Mesenchymal stem cell (in vitro differentiated cells and primary cell): ENCODE data around the gene UBXN1.
A peak's percentile ranks its signal among the peaks of the same experiment; 100 is the strongest.

Source experiments
- DNase-seq: peaks from one replicate; pipeline ENCODE4 v3.0.0-alpha.2; 2013
- H2AFZ ChIP-seq: one replicate; pipeline ENCODE4 v1.6.1; 2013; ENCODE audit warnings: low read depth, mild to moderate bottlenecking, control low read depth, inconsistent platforms, low read length, moderate library complexity
- H2AK5ac ChIP-seq: 2 replicates; pipeline ENCODE4 v1.6.1; 2013; ENCODE audit warnings: low read length, moderate library complexity, mild to moderate bottlenecking, inconsistent platforms; ENCODE audit not compliant: severe bottlenecking
- H2BK120ac ChIP-seq: one replicate; pipeline ENCODE4 v1.6.1; 2013; ENCODE audit warnings: low read depth, mild to moderate bottlenecking, inconsistent platforms, low read length, moderate library complexity
- H2BK12ac ChIP-seq, 2 experiments: one replicate each; pipeline ENCODE4 v1.6.1; 2013; ENCODE audit warnings: inconsistent platforms in 2 of 2, low read length in 2 of 2, mild to moderate bottlenecking in 2 of 2, moderate library complexity in 2 of 2, control low read depth in 1 of 2
- H2BK15ac ChIP-seq: one replicate; pipeline ENCODE4 v1.6.1; 2013; ENCODE audit warnings: mild to moderate bottlenecking, low read depth, inconsistent platforms; ENCODE audit not compliant: poor library complexity, severe bottlenecking
- H2BK5ac ChIP-seq: 2 replicates; pipeline ENCODE4 v1.6.1; 2013; ENCODE audit warnings: low read depth, mild to moderate bottlenecking, low read length, control low read depth, inconsistent platforms; ENCODE audit not compliant: poor library complexity, severe bottlenecking
- H3K14ac ChIP-seq, 2 experiments: one replicate each; pipeline ENCODE4 v1.6.1; 2013; ENCODE audit warnings: inconsistent platforms in 2 of 2, low read length in 2 of 2, control low read depth in 1 of 2, mild to moderate bottlenecking in 1 of 2, moderate library complexity in 1 of 2
- H3K18ac ChIP-seq, 2 experiments: one replicate each; pipeline ENCODE4 v1.6.1; 2013; ENCODE audit warnings: inconsistent platforms in 2 of 2, low read length in 2 of 2, control low read depth in 1 of 2, low read depth in 1 of 2, mild to moderate bottlenecking in 1 of 2
- H3K23ac ChIP-seq, 2 experiments: one replicate each; pipeline ENCODE4 v1.6.1; 2013; ENCODE audit warnings: inconsistent platforms in 2 of 2, low read length in 2 of 2, mild to moderate bottlenecking in 2 of 2, moderate library complexity in 2 of 2, control low read depth in 1 of 2
- H3K27ac ChIP-seq: 2 replicates; pipeline ENCODE4 v1.5.1; 2013; ENCODE audit warnings: mild to moderate bottlenecking, moderate library complexity, low read length, control low read depth, inconsistent platforms; ENCODE audit not compliant: poor library complexity, severe bottlenecking
- H3K27me3 ChIP-seq, 2 experiments: 2 replicates each; pipeline versions ENCODE4 v1.6.1 to v1.7.0; 2013; ENCODE audit warnings: low read length in 2 of 2, mild to moderate bottlenecking in 2 of 2, moderate library complexity in 2 of 2, control low read depth in 1 of 2, inconsistent platforms in 1 of 2; ENCODE audit not compliant: control insufficient read depth in 1 of 2, insufficient read depth in 1 of 2
- H3K36me3 ChIP-seq, 2 experiments: 2 replicates each; pipeline versions ENCODE4 v1.6.1 to v1.7.0; 2013; ENCODE audit warnings: low read length in 2 of 2, control low read depth in 1 of 2, inconsistent platforms in 1 of 2, low read depth in 1 of 2, mild to moderate bottlenecking in 1 of 2; ENCODE audit not compliant: insufficient read depth in 2 of 2, control insufficient read depth in 1 of 2
- H3K4ac ChIP-seq, 2 experiments: one replicate each; pipeline ENCODE4 v1.6.1; 2013; ENCODE audit warnings: inconsistent platforms in 2 of 2, low read length in 2 of 2, mild to moderate bottlenecking in 2 of 2, moderate library complexity in 2 of 2, control low read depth in 1 of 2, low read depth in 1 of 2
- H3K4me1 ChIP-seq: 2 replicates; pipeline ENCODE4 v1.6.1; 2013; ENCODE audit warnings: low read depth, low read length, control low read depth; ENCODE audit not compliant: control insufficient read depth, insufficient read depth
- H3K4me2 ChIP-seq: 2 replicates; pipeline ENCODE4 v1.6.1; 2013; ENCODE audit warnings: low read length, mild to moderate bottlenecking, inconsistent platforms; ENCODE audit not compliant: poor library complexity, severe bottlenecking
- H3K4me3 ChIP-seq, 2 experiments: 2 replicates each; pipeline versions ENCODE4 v1.5.1 to v1.7.0; 2013; ENCODE audit warnings: low read length in 2 of 2, mild to moderate bottlenecking in 2 of 2, control low read depth in 1 of 2, low read depth in 1 of 2; ENCODE audit not compliant: insufficient read depth in 1 of 2
- H3K79me1 ChIP-seq: replicated peaks from 2 replicates; pipeline ENCODE4 v1.6.1; 2013; ENCODE audit warnings: mild to moderate bottlenecking, control low read depth, low read length, inconsistent platforms; ENCODE audit not compliant: poor library complexity, severe bottlenecking
- H3K9ac ChIP-seq: 2 replicates; pipeline ENCODE4 v1.7.0; 2013; ENCODE audit warnings: mild to moderate bottlenecking, low read length, moderate library complexity
- H3K9me3 ChIP-seq: 2 replicates; pipeline ENCODE4 v1.7.0; 2013; ENCODE audit warnings: mild to moderate bottlenecking, low read length; ENCODE audit not compliant: control insufficient read depth
- H4K8ac ChIP-seq: one replicate; pipeline ENCODE4 v1.6.1; 2013; ENCODE audit warnings: inconsistent platforms, mild to moderate bottlenecking, low read length, moderate library complexity
- H4K91ac ChIP-seq: one replicate; pipeline ENCODE4 v1.6.1; 2013; ENCODE audit warnings: mild to moderate bottlenecking, low read length, inconsistent platforms
- WGBS: methylation state at CpG from one replicate; pipeline ENCODE4 v1.1.7; 2013; ENCODE audit warnings: mixed read lengths; 5-methylcytosine and 5-hydroxymethylcytosine counted together

The UBXN1 gene

DNA sequence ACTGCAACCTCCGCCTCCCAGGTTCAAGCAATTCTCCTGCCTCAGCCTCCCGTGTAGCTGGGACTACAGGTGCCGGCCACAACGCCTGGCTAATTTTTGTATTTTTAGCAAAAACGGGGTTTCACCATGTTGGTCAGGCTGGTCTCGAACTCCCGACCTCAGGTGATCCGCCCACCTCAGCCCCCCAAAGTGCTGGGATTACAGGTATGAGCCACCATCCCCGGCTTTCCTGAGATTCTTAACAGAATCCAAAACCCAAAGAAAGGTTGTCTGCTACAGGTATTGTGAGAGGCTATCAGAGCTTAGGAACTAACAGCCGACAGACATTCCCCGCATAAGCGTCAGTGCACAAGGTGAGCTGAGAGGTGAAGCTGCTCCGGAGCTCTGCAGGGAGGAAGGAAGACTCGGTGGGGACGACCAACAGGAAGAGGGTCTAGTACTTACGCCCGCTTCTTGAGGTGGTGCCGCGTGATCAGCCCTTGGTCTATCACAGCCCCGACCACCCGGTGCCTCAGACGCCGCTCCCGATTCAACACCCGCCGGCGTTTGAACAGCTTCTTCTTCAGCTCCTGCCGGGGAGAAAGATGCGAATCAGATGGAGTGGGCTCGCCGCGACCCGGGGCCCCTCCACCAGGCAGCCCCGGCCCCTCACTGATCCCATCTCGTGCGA, 14.3 kb downstream of the UBXN1 start:
- Histone ChIP-seq H4K91ac (peak overlapping the region; percentile 85), H3K36me3 (peaks cover 26 to 40% of the 10 kb centered on the region in 2 experiments), H2BK5ac (peak overlapping the region; percentile 77), H3K18ac (peak overlapping the region; percentile 83 to 96), H3K14ac (peak overlapping the region in 1 of 2 experiments; percentile 68), H2AK5ac (no peak overlapping the region), H2BK12ac (no peak overlapping the region), H3K27me3 (no peaks in the 10 kb centered on the region), H3K9me3 (no peaks in the 10 kb centered on the region), H3K79me1 (peaks cover 13% of the 10 kb centered on the region), H3K23ac (peak overlapping the region in 1 of 2 experiments; percentile 89), H2BK120ac (no peak overlapping the region), H3K4me1 (peaks cover 11% of the 10 kb centered on the region), H2BK15ac (peak overlapping the region; percentile 94), H3K9ac (peak overlapping the region; percentile 95), H3K4ac (peak overlapping the region in 1 of 2 experiments; percentile 65), H3K4me2 (peak overlapping the region; percentile 68), H3K4me3 (peak overlapping the region; percentile 81 to 94), H2AFZ (peak overlapping the region; percentile 77), H4K8ac (peak overlapping the region; percentile 69), H3K27ac (peak overlapping the region; percentile 97)
- WGBS: 3% methylated on average over 35 of the region's 36 CpGs
- no peak for DNase-seq

DNA sequence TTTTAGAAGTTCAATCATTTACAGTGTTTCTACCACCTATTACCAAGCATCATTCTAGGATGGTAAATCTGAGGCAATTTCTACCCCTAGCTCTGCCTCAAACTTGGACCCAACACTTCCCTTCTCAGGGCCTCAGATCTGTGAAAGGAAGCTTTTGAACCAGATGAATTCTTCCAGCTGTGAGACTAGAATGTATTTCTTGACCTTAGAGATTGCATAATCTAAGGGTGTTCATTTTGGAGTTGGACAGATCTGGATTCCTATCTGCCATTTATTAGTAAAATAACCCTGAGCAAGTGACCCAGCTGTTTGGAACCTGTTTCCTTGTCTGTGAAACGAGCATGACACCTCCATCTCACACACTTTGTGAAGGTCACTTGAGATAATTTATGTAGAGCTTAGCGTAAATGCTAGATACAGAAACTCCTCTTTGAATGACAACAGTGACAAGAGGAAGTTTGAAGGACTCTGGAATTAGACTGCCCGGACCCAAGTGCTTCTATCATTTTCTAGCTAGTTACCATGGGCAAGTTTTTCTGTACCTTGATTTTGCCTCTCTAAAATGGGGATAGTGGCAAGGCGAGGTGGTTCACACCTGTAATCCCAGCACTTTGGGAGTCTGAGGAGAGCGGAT, 22.0 kb downstream of the UBXN1 start:
- H2BK120ac ChIP-seq: no peak overlapping the region
- no peak overlapping the region for H2BK5ac ChIP-seq
- no peaks in the 10 kb centered on the region for H3K27me3 ChIP-seq
- no peak overlapping the region for H2AK5ac ChIP-seq
- no peak overlapping the region for H3K4me2 ChIP-seq
- no peak overlapping the region for H4K8ac ChIP-seq
- no peak for DNase-seq
- H3K27ac ChIP-seq: no peak overlapping the region
- H3K4me1 ChIP-seq: peaks cover 2% of the 10 kb centered on the region
- H3K4ac ChIP-seq: no peak overlapping the region
- H3K79me1 ChIP-seq: peaks cover 4% of the 10 kb centered on the region
- no peak overlapping the region for H4K91ac ChIP-seq
- WGBS: 98% methylated on average over 4 of the region's 5 CpGs
- no peak overlapping the region for H2BK15ac ChIP-seq
- H2BK12ac ChIP-seq: no peak overlapping the region
- no peak overlapping the region for H3K23ac ChIP-seq
- no peak overlapping the region for H3K14ac ChIP-seq
- H3K9ac ChIP-seq: no peak overlapping the region
- no peak overlapping the region for H2AFZ ChIP-seq
- no peak overlapping the region for H3K18ac ChIP-seq
- H3K36me3 ChIP-seq: peaks cover 4 to 5% of the 10 kb centered on the region in 2 experiments
- H3K4me3 ChIP-seq: no peak overlapping the region
- H3K9me3 ChIP-seq: no peaks in the 10 kb centered on the region

DNA sequence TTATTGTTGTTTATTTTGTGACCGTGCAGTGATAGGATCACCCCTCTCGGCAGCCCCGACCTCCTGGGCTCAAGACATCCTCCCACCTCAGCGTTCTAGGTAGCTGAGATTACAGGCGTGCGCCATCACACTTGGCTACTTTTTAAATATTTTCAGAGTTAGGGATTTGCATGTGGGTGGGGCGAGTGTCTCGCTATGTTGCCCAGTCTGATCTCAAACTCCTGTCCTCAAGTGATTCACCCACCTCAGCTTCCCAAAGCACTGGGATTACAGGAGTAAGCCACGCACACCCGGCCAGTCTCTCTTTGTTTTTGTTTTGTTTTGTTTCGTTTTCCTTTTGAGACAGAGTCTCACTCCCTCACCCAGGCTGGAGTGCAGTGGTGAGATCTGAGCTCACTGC, 24.6 kb downstream of the UBXN1 start:
- Histone ChIP-seq H4K91ac (no peak overlapping the region), H3K27ac (no peak overlapping the region), H3K4me1 (peaks cover 5% of the 10 kb centered on the region), H2AFZ (no peak overlapping the region), H3K9me3 (no peaks in the 10 kb centered on the region), H2BK15ac (no peak overlapping the region), H3K79me1 (peaks cover 10% of the 10 kb centered on the region), H3K36me3 (peaks cover 5 to 6% of the 10 kb centered on the region in 2 experiments), H2BK12ac (no peak overlapping the region), H3K14ac (no peak overlapping the region), H3K23ac (no peak overlapping the region), H3K4me3 (no peak overlapping the region), H3K27me3 (no peaks in the 10 kb centered on the region), H2AK5ac (no peak overlapping the region), H2BK5ac (no peak overlapping the region), H2BK120ac (no peak overlapping the region), H3K9ac (no peak overlapping the region), H3K4me2 (no peak overlapping the region), H4K8ac (no peak overlapping the region), H3K4ac (no peak overlapping the region), H3K18ac (no peak overlapping the region)
- WGBS: 97% methylated on average over 11 of the region's 11 CpGs
- no peak for DNase-seq

DNA sequence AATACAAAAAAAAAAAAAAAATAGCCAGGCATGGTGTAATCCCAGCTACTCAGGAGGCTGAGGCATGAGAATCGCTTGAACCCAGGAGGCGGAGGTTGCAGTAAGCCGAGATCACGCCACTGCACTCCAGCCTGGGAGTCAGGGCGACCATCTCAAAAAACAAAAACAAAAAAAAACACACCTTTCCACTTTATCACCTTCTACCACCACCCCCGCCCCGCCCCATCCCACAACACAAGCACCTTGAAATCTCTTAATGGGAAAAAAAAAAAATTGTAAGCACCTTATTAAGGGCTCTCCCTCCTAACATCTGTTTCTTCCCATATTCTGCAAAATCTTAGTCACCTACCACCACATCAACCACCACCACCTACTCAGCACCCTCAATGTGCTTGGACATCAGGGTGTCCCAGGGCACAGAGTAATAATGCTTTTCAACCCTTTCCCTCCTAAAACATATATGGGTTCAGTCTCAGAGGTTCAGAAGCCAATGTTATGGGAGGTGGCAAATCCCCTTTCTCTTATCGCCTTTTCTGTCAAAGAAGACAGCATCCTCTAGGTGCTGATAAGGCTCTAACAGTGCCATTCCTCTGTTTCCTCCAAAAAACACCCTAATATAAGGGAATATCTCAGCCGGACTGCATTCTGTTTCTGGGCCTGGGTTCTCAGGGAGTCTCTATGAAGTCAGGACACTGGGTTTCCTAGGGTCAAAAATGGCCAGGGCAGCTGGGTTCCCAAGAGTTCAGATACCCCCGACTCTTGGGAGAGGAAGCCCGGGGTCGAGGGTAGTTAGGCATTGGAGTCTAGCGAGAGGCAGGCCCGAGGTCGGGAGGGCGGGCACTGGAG, 26.5 kb downstream of the UBXN1 start:
- H2BK15ac ChIP-seq: no peak overlapping the region
- peak overlapping the region in 1 of 2 experiments; percentile 76 for H3K4ac ChIP-seq
- peak overlapping the region; percentile 83 for H3K4me2 ChIP-seq
- peak overlapping the region; percentile 78 for H4K8ac ChIP-seq
- peak overlapping the region; percentile 46 for H3K27ac ChIP-seq
- H2AK5ac ChIP-seq: peak overlapping the region; percentile 44
- 39% methylated on average over 16 of the region's 16 CpGs for WGBS
- peaks cover 19% of the 10 kb centered on the region for H3K79me1 ChIP-seq
- H3K9me3 ChIP-seq: no peaks in the 10 kb centered on the region
- H2BK12ac ChIP-seq: no peak overlapping the region
- no peak for DNase-seq
- H3K18ac ChIP-seq: peak overlapping the region in 1 of 2 experiments; percentile 80
- H3K4me1 ChIP-seq: peaks cover 5% of the 10 kb centered on the region
- peaks cover 25% of the 10 kb centered on the region in 2 experiments for H3K36me3 ChIP-seq
- H3K27me3 ChIP-seq: no peaks in the 10 kb centered on the region
- H2BK5ac ChIP-seq: no peak overlapping the region
- H4K91ac ChIP-seq: no peak overlapping the region
- no peak overlapping the region for H3K23ac ChIP-seq
- H3K9ac ChIP-seq: peak overlapping the region; percentile 96
- H2AFZ ChIP-seq: peak overlapping the region; percentile 74
- peak overlapping the region; percentile 91 to 98 for H3K4me3 ChIP-seq
- peak overlapping the region; percentile 95 for H2BK120ac ChIP-seq
- H3K14ac ChIP-seq: no peak overlapping the region
